Muscle of leg (tissue), 11 donors: ENCODE data around the gene CCDC57. TPM values are rescaled to one million over a fixed set of nuclear protein-coding genes. Genes with fewer than 3 reads are reported as not detected.

ENCODE experiments used
- DNase-seq: peaks from one replicate; pipeline ENCODE4 v3.0.0; 2013
- H3K27ac ChIP-seq: one replicate; pipeline ENCODE4 v1.5.1; 2013; ENCODE audit warnings: mild to moderate bottlenecking, low read length, control low read depth
- H3K27me3 ChIP-seq: one replicate; pipeline ENCODE4 v1.6.1; 2013; ENCODE audit warnings: low read length; ENCODE audit not compliant: control insufficient read depth, insufficient read depth
- H3K36me3 ChIP-seq: one replicate; pipeline ENCODE4 v1.6.1; 2013; ENCODE audit warnings: low read length; ENCODE audit not compliant: control insufficient read depth, insufficient read depth
- H3K4me1 ChIP-seq: one replicate; pipeline ENCODE4 v1.6.1; 2013; ENCODE audit warnings: low read length; ENCODE audit not compliant: control insufficient read depth, insufficient read depth
- H3K4me3 ChIP-seq: one replicate; pipeline ENCODE4 v1.5.1; 2013; ENCODE audit warnings: low read length, control low read depth
- H3K9me3 ChIP-seq: replicated peaks from 2 replicates; pipeline ENCODE4 v1.6.1; 2013; ENCODE audit warnings: low read depth, low read length; ENCODE audit not compliant: control insufficient read depth
- WGBS: methylation state at CpG from one replicate; pipeline ENCODE4 v1.1.5; 2013; ENCODE audit warnings: missing lambda C conversion rate; ENCODE audit not compliant: insufficient coverage; 5-methylcytosine and 5-hydroxymethylcytosine counted together
- polyA plus RNA-seq, 8 donors: library from polyadenylated mRNA; unstranded; fragments of 120-200 nt; gene quantifications; one replicate each; pipeline versions ENCODE4 v1.2.1 to v1.2.3, GENCODE V29; 2013; ENCODE audit warnings: inconsistent platforms in 1 of 8, low replicate concordance in 1 of 8; ENCODE audit not compliant: insufficient read length in 8 of 8, insufficient read depth in 1 of 8
- total RNA-seq: library from RNA; stranded (reverse); fragments of 120-200 nt; gene quantifications from one replicate; pipeline ENCODE4 v1.2.4, GENCODE V29; 2013

Gene CCDC57
- total and polyA plus RNA-seq, 9 donors: 15.7 to 37.4 (median 30.4) TPM

- no peak overlapping the region for H3K4me3 ChIP-seq
- H3K9me3 ChIP-seq: no peaks in the 10 kb centered on the region
- H3K27ac ChIP-seq: no peak overlapping the region
- no peaks in the 10 kb centered on the region for H3K4me1 ChIP-seq
- WGBS: 55% methylated on average over 28 of the region's 32 CpGs
- H3K27me3 ChIP-seq: no peaks in the 10 kb centered on the region
- peak; percentile 21 for DNase-seq
- peaks cover 11% of the 10 kb centered on the region for H3K36me3 ChIP-seq
Measured at GRCh38 chr17:82121660-82122629, 90.7 kb downstream of the CCDC57 start.

GRCh38 chr17:82121246-82121645, 91.4 kb downstream of the CCDC57 start:
- Histone ChIP-seq H3K4me1 (no peaks in the 10 kb centered on the region), H3K27ac (no peak overlapping the region), H3K4me3 (no peak overlapping the region), H3K27me3 (no peaks in the 10 kb centered on the region), H3K9me3 (no peaks in the 10 kb centered on the region), H3K36me3 (peaks cover 11% of the 10 kb centered on the region)
- WGBS: 74% methylated on average over 2 of the region's 4 CpGs
- DNase-seq: no peak

- Histone ChIP-seq H3K9me3 (no peaks in the 10 kb centered on the region), H3K27me3 (no peaks in the 10 kb centered on the region), H3K4me3 (no peak overlapping the region), H3K36me3 (peaks cover 11% of the 10 kb centered on the region), H3K4me1 (no peaks in the 10 kb centered on the region), H3K27ac (no peak overlapping the region)
- DNase-seq: no peak
- 13% methylated on average over 1 of the region's 12 CpGs for WGBS
Measured at GRCh38 chr17:82120148-82120547, 92.5 kb downstream of the CCDC57 start.

GRCh38 chr17:82118815-82119380, 93.7 kb downstream of the CCDC57 start:
- Histone ChIP-seq H3K4me3 (no peak overlapping the region), H3K27me3 (no peaks in the 10 kb centered on the region), H3K4me1 (no peaks in the 10 kb centered on the region), H3K9me3 (no peaks in the 10 kb centered on the region), H3K36me3 (peaks cover 3% of the 10 kb centered on the region), H3K27ac (no peak overlapping the region)
- WGBS: 50% methylated on average over 1 of the region's 12 CpGs
- DNase-seq: no peak

GRCh38 chr17:82118168-82118814, 94.4 kb downstream of the CCDC57 start:
- no peak for DNase-seq
- 68% methylated on average over 15 of the region's 18 CpGs for WGBS
- no peaks in the 10 kb centered on the region for H3K9me3 ChIP-seq
- H3K4me3 ChIP-seq: no peak overlapping the region
- no peak overlapping the region for H3K27ac ChIP-seq
- no peaks in the 10 kb centered on the region for H3K27me3 ChIP-seq
- no peaks in the 10 kb centered on the region for H3K4me1 ChIP-seq
- peaks cover 8% of the 10 kb centered on the region for H3K36me3 ChIP-seq

DNA sequence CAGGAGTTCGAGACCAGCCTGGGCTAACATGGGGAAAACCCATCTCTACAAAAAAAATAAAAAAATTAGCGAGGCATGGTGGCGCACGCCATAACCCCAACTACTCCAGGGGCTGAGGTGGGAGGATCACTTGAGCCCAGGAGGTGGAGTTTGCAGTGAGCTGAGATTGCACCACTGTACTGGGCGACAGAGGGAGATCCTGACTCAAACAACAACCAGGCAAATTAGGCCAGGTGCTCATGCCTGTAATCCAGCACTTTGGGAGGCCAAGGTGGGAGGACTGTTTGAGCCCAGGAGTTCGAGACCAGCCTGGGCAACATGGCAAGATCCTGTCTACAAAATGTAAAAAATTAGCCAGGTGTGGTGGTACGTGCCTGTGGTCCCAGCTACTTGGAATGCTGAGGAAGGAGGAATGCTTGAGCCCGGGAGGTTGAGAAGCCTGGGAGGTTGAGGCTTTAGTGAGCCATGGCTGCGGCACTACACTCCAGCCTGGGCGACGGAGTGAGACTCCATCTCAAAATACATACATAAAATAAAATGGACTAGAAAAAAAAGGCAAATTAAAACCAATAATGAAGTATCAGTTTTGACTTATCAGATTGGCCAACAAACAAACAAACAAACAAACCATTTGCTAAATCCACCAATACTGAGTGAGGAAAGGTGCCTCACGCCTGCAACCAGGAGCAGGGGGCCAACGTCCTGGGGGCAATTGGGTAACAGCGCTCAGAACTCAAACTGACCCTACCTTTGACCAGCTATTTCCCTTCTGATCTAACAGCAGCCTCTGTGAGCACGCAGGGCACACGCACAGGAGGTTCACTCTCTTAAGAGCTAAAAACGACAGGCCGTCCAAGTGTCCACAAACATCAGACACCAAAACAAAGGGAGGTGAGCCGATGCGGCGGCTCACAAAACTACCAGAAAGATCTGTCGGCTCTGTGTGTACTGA, 95.2 kb downstream of the CCDC57 start:
- Histone ChIP-seq H3K4me1 (no peaks in the 10 kb centered on the region), H3K27ac (no peak overlapping the region), H3K9me3 (no peaks in the 10 kb centered on the region), H3K27me3 (no peaks in the 10 kb centered on the region), H3K36me3 (peaks cover 6% of the 10 kb centered on the region), H3K4me3 (no peak overlapping the region)
- WGBS: 76% methylated on average over 6 of the region's 22 CpGs
- DNase-seq: no peak

DNA sequence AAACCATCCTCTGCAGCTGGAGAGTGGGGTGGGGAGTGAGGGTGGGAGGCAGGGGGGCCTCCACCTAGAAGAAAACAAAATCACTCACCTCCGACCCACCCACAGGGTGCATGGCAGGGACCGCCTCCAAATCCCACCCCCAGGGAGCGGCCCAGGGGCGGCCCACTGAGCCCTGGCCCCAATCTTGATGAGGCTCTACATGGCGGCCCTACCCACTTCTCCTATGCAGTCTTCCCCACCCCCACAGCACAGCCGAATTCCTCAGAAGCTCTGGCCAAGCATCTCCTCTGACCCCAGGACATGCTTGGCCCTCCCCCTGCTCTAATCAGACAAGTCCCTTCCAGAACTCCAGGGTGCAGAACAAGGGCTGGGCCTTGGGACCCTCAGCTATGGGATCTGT, 96.4 kb downstream of the CCDC57 start:
- DNase-seq: no peak
- Histone ChIP-seq H3K27me3 (no peaks in the 10 kb centered on the region), H3K4me1 (no peaks in the 10 kb centered on the region), H3K36me3 (peaks cover 9% of the 10 kb centered on the region), H3K9me3 (no peaks in the 10 kb centered on the region), H3K4me3 (no peak overlapping the region), H3K27ac (no peak overlapping the region)
- 83% methylated on average over 5 of the region's 6 CpGs for WGBS

DNA sequence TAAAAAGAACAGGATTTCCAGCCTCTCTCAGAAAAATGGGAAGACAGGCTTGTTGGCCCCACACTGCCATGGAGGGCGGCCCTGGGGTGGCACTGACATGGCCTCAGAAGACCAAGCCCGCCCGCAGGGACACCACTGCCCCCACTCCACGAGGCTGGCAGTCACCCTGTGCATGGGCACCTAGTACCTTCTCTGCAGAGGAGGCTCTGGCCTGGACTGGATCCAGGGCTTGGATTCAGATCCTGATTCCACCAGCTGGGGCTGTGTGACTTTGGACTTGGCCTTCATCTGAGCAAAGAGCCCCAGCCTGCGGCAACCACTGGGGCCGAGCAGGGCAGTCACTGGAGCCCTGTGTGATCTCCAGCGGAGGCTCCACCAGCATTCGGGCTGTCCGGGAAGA, 97.8 kb downstream of the CCDC57 start:
- DNase-seq: no peak
- H3K9me3 ChIP-seq: no peaks in the 10 kb centered on the region
- 100% methylated on average over 4 of the region's 9 CpGs for WGBS
- peaks cover 9% of the 10 kb centered on the region for H3K36me3 ChIP-seq
- H3K27me3 ChIP-seq: no peaks in the 10 kb centered on the region
- no peak overlapping the region for H3K4me3 ChIP-seq
- no peaks in the 10 kb centered on the region for H3K4me1 ChIP-seq
- no peak overlapping the region for H3K27ac ChIP-seq

DNA sequence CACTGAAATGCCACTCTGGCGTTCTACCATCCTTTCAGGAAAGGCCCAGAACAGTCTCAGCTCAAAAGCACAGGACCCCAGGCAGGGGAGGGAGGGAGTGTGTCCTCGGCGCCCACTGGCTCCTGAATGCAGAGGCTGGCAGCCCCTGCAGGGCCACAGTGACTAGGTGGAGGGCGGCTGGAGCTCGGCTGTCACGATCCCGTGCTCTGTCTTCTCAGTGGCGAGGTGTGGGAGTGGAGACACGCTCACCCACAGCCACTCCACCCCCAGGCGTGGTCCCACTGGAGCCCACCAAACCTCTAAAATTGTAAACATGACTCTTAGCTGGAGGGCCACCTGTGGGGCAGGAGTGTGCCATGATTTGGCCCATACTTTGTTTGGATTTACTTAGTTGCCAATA, 98.2 kb downstream of the CCDC57 start:
- no peaks in the 10 kb centered on the region for H3K4me1 ChIP-seq
- no peak overlapping the region for H3K4me3 ChIP-seq
- peaks cover 9% of the 10 kb centered on the region for H3K36me3 ChIP-seq
- no peaks in the 10 kb centered on the region for H3K9me3 ChIP-seq
- DNase-seq: no peak
- H3K27me3 ChIP-seq: no peaks in the 10 kb centered on the region
- no peak overlapping the region for H3K27ac ChIP-seq
- 93% methylated on average over 3 of the region's 10 CpGs for WGBS
